ENCODE results near the gene C6. TPM values are rescaled to one million over a fixed set of nuclear protein-coding genes. Genes with fewer than 3 reads are reported as not detected.

The C6 gene
- polyA plus RNA-seq (2013, experiment 1 of 2): not detected
- not detected for polyA plus RNA-seq (2013, experiment 2 of 2)

DNA sequence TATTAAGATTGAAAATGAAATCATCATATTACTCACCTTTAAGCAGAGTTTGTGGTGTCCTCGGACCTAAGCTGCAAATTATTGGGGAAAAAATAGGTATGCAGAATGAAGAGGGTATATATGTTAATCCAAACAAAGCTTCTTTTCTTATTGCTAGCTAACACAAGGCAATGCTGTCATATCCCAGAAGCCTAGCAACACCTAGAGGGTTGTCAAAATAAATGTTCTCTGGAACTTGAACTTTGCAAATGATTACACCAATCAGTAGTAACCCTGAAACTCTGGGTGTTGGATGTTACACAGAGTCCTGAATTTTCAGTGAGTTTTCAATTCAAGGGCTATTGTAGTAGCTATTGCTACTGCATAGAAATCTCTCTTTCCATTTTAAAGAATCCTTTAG lies at the start of gene C6:
Gene C6, minus strand, starts transcription at position 193 of the 400 bp plus-strand sequence. CDS start 10,302 bp downstream, outside the sequence.
- Histone ChIP-seq H3K4me2 (ENCODE audit: insufficient read depth, low read length, poor library complexity, severe bottlenecking) (no peak within 1 kb of the TSS), H3K79me1 (ENCODE audit: low read depth, low read length) (no peaks in the 10 kb centered on the region), H2AK5ac (ENCODE audit: low read depth, low read length) (no peak within 1 kb of the TSS), H2BK5ac (ENCODE audit: low read length) (no peak within 1 kb of the TSS), H3K27me3 (ENCODE audit: control insufficient read depth in 3 of 3, insufficient read depth in 3 of 3, low read depth in 1 of 3, low read length in 3 of 3) (no peaks in the 10 kb centered on the region), H3K14ac (ENCODE audit: low read length) (no peak within 1 kb of the TSS), H2BK15ac (ENCODE audit: low read length) (no peak within 1 kb of the TSS), H4K91ac (ENCODE audit: low read depth, low read length, poor library complexity) (no peak within 1 kb of the TSS), H3K36me3 (replicated peaks in 1 of 2; ENCODE audit: control insufficient read depth in 2 of 2, insufficient read depth in 2 of 2, low read length in 2 of 2) (no peaks in the 10 kb centered on the region), H3K4me3 (ENCODE audit: low read length in 2 of 2) (no peak within 1 kb of the TSS), H3K18ac (ENCODE audit: low read length) (no peak within 1 kb of the TSS), H2AFZ (ENCODE audit: low read length) (no peak within 1 kb of the TSS), H3K4ac (ENCODE audit: low read length) (no peak within 1 kb of the TSS), H3K23ac (ENCODE audit: low read depth, low read length, poor library complexity) (no peak within 1 kb of the TSS), H2BK120ac (ENCODE audit: low read depth, low read length) (no peak within 1 kb of the TSS), H4K8ac (ENCODE audit: low read depth, low read length) (no peak within 1 kb of the TSS), H3K9ac (ENCODE audit: low read depth, low read length, poor library complexity) (no peak within 1 kb of the TSS), H3K27ac (replicated peaks; ENCODE audit: low read length) (no peak within 1 kb of the TSS), H2BK12ac (ENCODE audit: low read length) (no peak within 1 kb of the TSS), H3K9me3 (replicated peaks in 1 of 2; ENCODE audit: control insufficient read depth in 2 of 2, insufficient read depth in 1 of 2, low read depth in 1 of 2, low read length in 2 of 2) (no peaks in the 10 kb centered on the region), H3K4me1 (ENCODE audit: control insufficient read depth in 2 of 2, insufficient read depth in 1 of 2, low read depth in 1 of 2, low read length in 2 of 2) (no peaks in the 10 kb centered on the region)
- no peak for DNase-seq (ENCODE audit: low spot score)
- whole genome bisulfite sequencing, 2 donors (ENCODE audit: extremely low coverage in 2 of 2, insufficient read length in 2 of 2, insufficient replicate concordance in 1 of 2): no CpG with 5 or more reads among the region's 1 CpG

DNA sequence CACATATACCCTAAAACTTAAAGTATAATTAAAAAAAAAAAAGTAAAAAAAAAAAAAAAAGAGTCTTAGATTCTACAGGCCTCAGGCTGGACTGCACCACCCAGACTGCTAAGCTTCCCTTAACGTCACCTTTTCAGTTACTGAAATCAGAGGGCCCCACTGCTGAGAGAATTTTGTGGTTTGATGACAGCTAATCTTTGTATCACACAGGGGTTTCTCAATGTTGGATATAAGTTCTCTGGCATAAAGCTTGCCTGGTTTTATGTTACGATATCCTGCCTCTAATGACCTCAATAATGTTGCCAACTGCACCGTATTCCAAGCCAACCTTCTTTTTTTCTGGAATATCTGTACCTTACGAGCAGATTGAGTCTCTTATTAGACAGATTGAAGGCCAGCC lies 43.1 kb upstream of the C6 start:
- H2AFZ ChIP-seq (ENCODE audit: low read length): no peak overlapping the region
- no peak overlapping the region for H3K4ac ChIP-seq (ENCODE audit: low read length)
- H3K18ac ChIP-seq (ENCODE audit: low read length): no peak overlapping the region
- no peak overlapping the region for H3K27ac ChIP-seq (replicated peaks; ENCODE audit: low read length)
- no peaks in the 10 kb centered on the region for H3K79me1 ChIP-seq (ENCODE audit: low read depth, low read length)
- no peak overlapping the region for H2BK120ac ChIP-seq (ENCODE audit: low read depth, low read length)
- WGBS, 2 donors (ENCODE audit: extremely low coverage in 2 of 2, insufficient read length in 2 of 2, insufficient replicate concordance in 1 of 2): no CpG with 5 or more reads among the region's 4 CpGs
- H4K91ac ChIP-seq (ENCODE audit: low read depth, low read length, poor library complexity): no peak overlapping the region
- H3K23ac ChIP-seq (ENCODE audit: low read depth, low read length, poor library complexity): no peak overlapping the region
- H2AK5ac ChIP-seq (ENCODE audit: low read depth, low read length): no peak overlapping the region
- no peak overlapping the region for H4K8ac ChIP-seq (ENCODE audit: low read depth, low read length)
- H3K4me3 ChIP-seq (ENCODE audit: low read length in 2 of 2): no peak overlapping the region
- no peaks in the 10 kb centered on the region for H3K9me3 ChIP-seq (replicated peaks in 1 of 2; ENCODE audit: control insufficient read depth in 2 of 2, insufficient read depth in 1 of 2, low read depth in 1 of 2, low read length in 2 of 2)
- no peaks in the 10 kb centered on the region for H3K36me3 ChIP-seq (replicated peaks in 1 of 2; ENCODE audit: control insufficient read depth in 2 of 2, insufficient read depth in 2 of 2, low read length in 2 of 2)
- H3K4me2 ChIP-seq (ENCODE audit: insufficient read depth, low read length, poor library complexity, severe bottlenecking): no peak overlapping the region
- H2BK15ac ChIP-seq (ENCODE audit: low read length): no peak overlapping the region
- no peak for DNase-seq (ENCODE audit: low spot score)
- H3K9ac ChIP-seq (ENCODE audit: low read depth, low read length, poor library complexity): no peak overlapping the region
- no peak overlapping the region for H2BK5ac ChIP-seq (ENCODE audit: low read length)
- H2BK12ac ChIP-seq (ENCODE audit: low read length): no peak overlapping the region
- no peaks in the 10 kb centered on the region for H3K27me3 ChIP-seq (ENCODE audit: control insufficient read depth in 3 of 3, insufficient read depth in 3 of 3, low read depth in 1 of 3, low read length in 3 of 3)
- H3K14ac ChIP-seq (ENCODE audit: low read length): no peak overlapping the region
- no peaks in the 10 kb centered on the region for H3K4me1 ChIP-seq (ENCODE audit: control insufficient read depth in 2 of 2, insufficient read depth in 1 of 2, low read depth in 1 of 2, low read length in 2 of 2)

DNA sequence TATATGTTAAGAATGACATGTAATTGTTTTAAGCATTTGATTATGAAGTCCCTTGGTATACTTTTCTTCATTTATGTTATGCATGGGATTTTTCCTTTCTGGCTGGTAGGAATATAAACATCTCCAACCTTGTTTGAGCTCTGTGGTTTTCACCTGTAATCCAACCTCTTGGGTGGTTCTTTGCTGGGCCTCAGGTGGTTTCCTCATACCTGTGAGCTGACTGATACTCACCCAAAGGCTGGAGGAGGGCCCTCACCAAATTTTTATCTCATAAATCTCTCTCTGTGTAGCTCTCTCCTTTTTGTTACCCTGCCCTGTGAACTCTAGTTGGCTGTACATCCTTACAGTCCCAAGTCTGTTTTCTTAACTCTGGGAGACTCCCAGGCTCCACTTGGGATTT lies 39.8 kb upstream of the C6 start:
- no peak overlapping the region for H3K4ac ChIP-seq (ENCODE audit: low read length)
- no peak overlapping the region for H3K9ac ChIP-seq (ENCODE audit: low read depth, low read length, poor library complexity)
- H2BK12ac ChIP-seq (ENCODE audit: low read length): no peak overlapping the region
- H2AK5ac ChIP-seq (ENCODE audit: low read depth, low read length): no peak overlapping the region
- H3K9me3 ChIP-seq (replicated peaks in 1 of 2; ENCODE audit: control insufficient read depth in 2 of 2, insufficient read depth in 1 of 2, low read depth in 1 of 2, low read length in 2 of 2): no peaks in the 10 kb centered on the region
- no peak overlapping the region for H2BK120ac ChIP-seq (ENCODE audit: low read depth, low read length)
- no peak overlapping the region for H3K23ac ChIP-seq (ENCODE audit: low read depth, low read length, poor library complexity)
- no peaks in the 10 kb centered on the region for H3K36me3 ChIP-seq (replicated peaks in 1 of 2; ENCODE audit: control insufficient read depth in 2 of 2, insufficient read depth in 2 of 2, low read length in 2 of 2)
- no peak overlapping the region for H2AFZ ChIP-seq (ENCODE audit: low read length)
- no peak overlapping the region for H2BK15ac ChIP-seq (ENCODE audit: low read length)
- no peaks in the 10 kb centered on the region for H3K4me1 ChIP-seq (ENCODE audit: control insufficient read depth in 2 of 2, insufficient read depth in 1 of 2, low read depth in 1 of 2, low read length in 2 of 2)
- H3K4me2 ChIP-seq (ENCODE audit: insufficient read depth, low read length, poor library complexity, severe bottlenecking): no peak overlapping the region
- H3K79me1 ChIP-seq (ENCODE audit: low read depth, low read length): no peaks in the 10 kb centered on the region
- no peak overlapping the region for H3K18ac ChIP-seq (ENCODE audit: low read length)
- no peak overlapping the region for H4K91ac ChIP-seq (ENCODE audit: low read depth, low read length, poor library complexity)
- no peak overlapping the region for H3K14ac ChIP-seq (ENCODE audit: low read length)
- H3K4me3 ChIP-seq (ENCODE audit: low read length in 2 of 2): no peak overlapping the region
- no peak for DNase-seq (ENCODE audit: low spot score)
- no peak overlapping the region for H4K8ac ChIP-seq (ENCODE audit: low read depth, low read length)
- no peak overlapping the region for H3K27ac ChIP-seq (replicated peaks; ENCODE audit: low read length)
- no peaks in the 10 kb centered on the region for H3K27me3 ChIP-seq (ENCODE audit: control insufficient read depth in 3 of 3, insufficient read depth in 3 of 3, low read depth in 1 of 3, low read length in 3 of 3)
- no peak overlapping the region for H2BK5ac ChIP-seq (ENCODE audit: low read length)

DNA sequence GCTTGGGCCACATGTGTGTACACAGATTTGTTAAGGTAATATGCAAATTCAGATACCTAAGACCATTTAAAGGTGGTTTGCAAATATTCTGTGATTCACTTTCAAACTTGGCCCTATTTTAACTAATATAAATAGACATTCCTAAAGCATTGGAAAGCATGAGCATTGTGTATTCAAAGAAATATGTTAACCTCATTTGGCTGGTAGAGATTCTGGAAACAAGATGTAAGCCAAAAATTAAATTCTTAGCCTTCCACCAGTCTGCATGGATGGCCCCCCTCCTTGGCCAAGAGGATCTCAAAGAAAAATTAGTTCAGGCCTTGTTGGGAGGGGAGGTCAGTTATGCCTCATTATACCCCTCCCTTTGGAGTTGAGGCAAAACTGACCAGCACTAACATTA lies 38.7 kb upstream of the C6 start:
- H3K9me3 ChIP-seq (replicated peaks in 1 of 2; ENCODE audit: control insufficient read depth in 2 of 2, insufficient read depth in 1 of 2, low read depth in 1 of 2, low read length in 2 of 2): no peaks in the 10 kb centered on the region
- no peak for DNase-seq (ENCODE audit: low spot score)

More for the DNA sequence above, 38.7 kb upstream of the C6 start:
- no peak overlapping the region for H2AFZ ChIP-seq (ENCODE audit: low read length)
- H3K27me3 ChIP-seq (ENCODE audit: control insufficient read depth in 3 of 3, insufficient read depth in 3 of 3, low read depth in 1 of 3, low read length in 3 of 3): no peaks in the 10 kb centered on the region
- no peak overlapping the region for H3K4ac ChIP-seq (ENCODE audit: low read length)
- no peak overlapping the region for H3K23ac ChIP-seq (ENCODE audit: low read depth, low read length, poor library complexity)
- H2BK12ac ChIP-seq (ENCODE audit: low read length): no peak overlapping the region
- no peak overlapping the region for H3K14ac ChIP-seq (ENCODE audit: low read length)
- H4K91ac ChIP-seq (ENCODE audit: low read depth, low read length, poor library complexity): no peak overlapping the region
- H2BK120ac ChIP-seq (ENCODE audit: low read depth, low read length): no peak overlapping the region
- no peak overlapping the region for H3K4me3 ChIP-seq (ENCODE audit: low read length in 2 of 2)
- H3K9ac ChIP-seq (ENCODE audit: low read depth, low read length, poor library complexity): no peak overlapping the region
- H3K27ac ChIP-seq (replicated peaks; ENCODE audit: low read length): no peak overlapping the region
- no peaks in the 10 kb centered on the region for H3K4me1 ChIP-seq (ENCODE audit: control insufficient read depth in 2 of 2, insufficient read depth in 1 of 2, low read depth in 1 of 2, low read length in 2 of 2)
- no peak overlapping the region for H2BK5ac ChIP-seq (ENCODE audit: low read length)
- no peaks in the 10 kb centered on the region for H3K36me3 ChIP-seq (replicated peaks in 1 of 2; ENCODE audit: control insufficient read depth in 2 of 2, insufficient read depth in 2 of 2, low read length in 2 of 2)
- no peak overlapping the region for H4K8ac ChIP-seq (ENCODE audit: low read depth, low read length)
- H3K4me2 ChIP-seq (ENCODE audit: insufficient read depth, low read length, poor library complexity, severe bottlenecking): no peak overlapping the region
- no peak overlapping the region for H2AK5ac ChIP-seq (ENCODE audit: low read depth, low read length)
- H2BK15ac ChIP-seq (ENCODE audit: low read length): no peak overlapping the region
- H3K18ac ChIP-seq (ENCODE audit: low read length): no peak overlapping the region
- no peaks in the 10 kb centered on the region for H3K79me1 ChIP-seq (ENCODE audit: low read depth, low read length)

Measured in neuronal stem cell (in vitro differentiated cells).